NCI-H2081 treated with DMSO at 0.1 percent for 48 hours (cell line): ENCODE data around the gene KAZALD1.

Experiments
- DNase-seq: peaks from one replicate; lab custom pipeline; 2025; lab: John Stamatoyannopoulos, UW

Gene KAZALD1

GRCh38 chr10:101095004-101095403, 33.2 kb downstream of the KAZALD1 start:
- DNase-seq: no peak

DNA sequence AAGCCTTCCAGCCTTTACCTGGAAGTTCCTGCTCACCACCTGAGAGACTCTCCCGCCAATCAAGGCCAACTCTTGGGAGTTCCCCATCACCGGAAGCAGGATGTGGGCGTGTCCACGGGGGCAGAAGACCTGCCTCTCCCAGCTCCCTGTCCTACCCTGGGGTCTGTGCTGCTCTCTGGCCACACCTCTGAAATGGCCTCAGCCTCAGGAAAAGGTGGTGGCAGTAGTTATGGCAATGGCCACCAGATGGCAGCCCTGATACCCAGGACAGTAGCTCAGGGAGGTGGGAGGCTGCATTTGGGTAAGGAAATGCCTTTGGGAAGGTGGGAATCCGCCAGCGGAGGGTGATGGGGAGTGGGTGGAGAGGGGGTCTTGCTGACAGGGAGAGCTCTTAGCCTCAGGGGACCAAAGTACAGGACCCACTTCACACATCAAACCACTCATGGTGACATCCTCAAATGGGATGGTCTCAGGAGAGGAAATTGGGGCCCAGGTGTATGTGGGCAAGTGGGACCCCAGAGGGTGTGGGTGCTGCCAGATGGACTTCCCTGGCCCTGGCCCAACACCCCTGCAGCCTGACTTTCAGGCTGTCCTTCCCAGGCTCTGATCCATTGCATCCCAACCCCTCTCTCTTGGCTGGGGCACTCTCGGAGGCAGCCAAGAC, 33.9 kb downstream of the KAZALD1 start:
- peak; percentile 9 for DNase-seq

- no peak for DNase-seq
These were observed 34.6 kb downstream of the KAZALD1 start for GRCh38 chr10:101096378-101096777.

DNA sequence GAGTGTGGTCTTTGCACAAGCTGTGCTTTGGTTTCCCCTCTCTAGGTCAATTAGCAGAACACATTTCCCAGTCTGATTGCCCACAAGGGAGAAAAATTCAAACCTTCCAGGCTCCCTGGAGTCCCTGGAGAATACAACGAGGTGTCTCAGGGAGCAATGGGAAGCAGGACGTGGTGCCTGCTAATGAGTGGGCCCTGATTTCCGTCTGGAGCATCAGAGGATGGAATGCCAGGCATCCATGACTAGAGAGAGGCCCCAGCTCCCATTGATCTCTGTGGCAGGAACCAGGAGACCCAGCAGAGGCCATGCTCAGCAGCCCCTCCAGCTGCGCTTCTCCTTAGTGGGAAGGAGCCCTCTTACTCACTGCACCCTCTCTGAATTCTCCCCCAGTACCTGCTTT, 36.1 kb downstream of the KAZALD1 start:
- DNase-seq: no peak

- no peak for DNase-seq
These were observed 38.1 kb downstream of the KAZALD1 start for GRCh38 chr10:101099901-101100300.

DNA sequence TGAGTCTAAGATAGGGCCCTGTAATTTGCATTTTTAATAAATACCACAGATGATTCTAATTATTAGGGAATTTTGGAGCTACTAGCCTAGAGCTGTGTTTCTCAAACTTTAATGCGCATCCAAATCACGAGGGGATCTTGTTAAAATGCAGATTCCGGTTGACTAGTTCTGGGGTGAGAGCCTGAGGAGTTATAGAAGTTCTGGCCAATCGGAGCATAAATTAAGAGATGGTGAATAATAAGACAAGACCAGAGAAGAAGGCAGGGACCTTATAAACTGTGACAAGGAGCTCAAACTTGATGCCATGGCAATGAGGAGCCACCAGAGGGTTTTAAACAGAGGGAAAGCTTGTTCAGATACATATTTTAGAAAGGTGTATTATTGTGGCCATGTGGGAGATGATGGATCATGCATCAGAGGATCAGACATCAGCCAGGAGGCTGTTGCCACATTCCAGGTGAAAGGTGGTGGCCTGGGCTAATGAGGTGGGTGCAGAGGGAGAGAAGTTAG, 39.6 kb downstream of the KAZALD1 start:
- DNase-seq: no peak

- DNase-seq: no peak
These were observed 41.6 kb downstream of the KAZALD1 start for GRCh38 chr10:101103430-101103829.

DNA sequence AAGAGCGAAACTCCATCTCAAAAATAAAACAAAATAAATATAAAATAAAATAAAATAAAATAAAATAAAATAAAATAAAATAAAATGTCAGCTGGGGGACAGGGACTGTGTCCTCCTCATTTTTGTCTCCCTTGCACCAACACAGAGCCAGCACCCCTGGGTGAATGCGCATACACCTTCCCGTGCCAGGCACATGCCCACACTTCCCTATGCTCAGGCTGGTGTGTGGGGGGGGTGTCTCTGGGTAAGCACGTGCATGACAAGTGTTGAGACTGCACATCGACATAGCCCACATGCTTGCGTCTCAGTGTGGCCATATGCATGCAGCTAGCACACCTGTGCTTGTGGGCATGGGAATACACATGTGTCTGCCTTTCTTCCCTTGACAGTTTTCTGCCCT, 44.6 kb downstream of the KAZALD1 start:
- no peak for DNase-seq

DNA sequence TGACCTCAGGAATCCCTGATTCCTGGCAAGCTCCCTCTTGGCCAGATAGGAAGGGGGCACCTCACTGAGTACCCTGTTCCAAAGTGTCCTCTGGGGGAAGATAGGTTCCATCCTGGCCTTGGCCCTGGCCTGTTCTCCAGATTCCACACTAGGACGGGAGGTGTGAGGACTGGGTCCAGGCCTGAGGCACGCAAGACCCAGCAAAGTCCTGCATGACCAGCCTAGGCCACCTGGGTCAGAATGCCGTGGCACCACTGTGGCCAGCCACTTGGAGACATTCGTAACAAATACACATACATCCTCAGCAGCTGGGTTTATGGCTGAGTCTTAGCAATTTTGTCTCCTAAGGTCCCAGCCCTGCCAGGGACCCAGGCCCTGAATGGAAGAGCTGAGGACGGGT, 46.0 kb downstream of the KAZALD1 start:
- no peak for DNase-seq

- no peak for DNase-seq
These were observed 49.2 kb downstream of the KAZALD1 start for GRCh38 chr10:101110856-101111523.

DNA sequence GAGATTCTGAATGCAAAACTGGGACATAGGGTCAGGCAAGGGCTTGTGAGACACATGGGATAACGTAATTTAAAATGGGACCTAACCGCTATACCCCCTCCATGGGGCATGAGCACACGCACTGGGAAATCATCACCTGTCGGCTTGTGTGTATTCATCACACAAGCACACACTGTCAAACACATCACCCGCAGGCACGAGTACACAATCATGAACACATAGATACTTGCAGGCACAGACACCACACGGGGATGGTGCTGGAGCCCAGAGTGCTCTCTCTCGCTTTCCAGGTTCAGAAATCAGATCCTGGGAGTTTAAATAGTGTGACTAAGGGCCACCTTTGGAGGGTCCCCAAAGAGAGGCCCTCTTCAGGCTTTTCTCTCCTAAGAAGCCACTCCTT, 49.8 kb downstream of the KAZALD1 start:
- no peak for DNase-seq

- DNase-seq: no peak
These were observed 51.2 kb downstream of the KAZALD1 start for GRCh38 chr10:101112799-101113594.

- DNase-seq: no peak
These were observed 52.2 kb downstream of the KAZALD1 start for GRCh38 chr10:101113890-101114403.

GRCh38 chr10:101114646-101115045, 52.9 kb downstream of the KAZALD1 start:
- DNase-seq: no peak
